Gastroesophageal sphincter (tissue), 4 donors: ENCODE results near the gene GSG1L. TPM values are rescaled to one million over a fixed set of nuclear protein-coding genes. Genes with fewer than 3 reads are reported as not detected.

ENCODE experiments used
- ATAC-seq: fragments of 150-250 bp; one replicate; pipeline ENCODE4 v1.9.1; 2016; ENCODE audit warnings: mild to moderate bottlenecking, moderate library complexity
- H3K27ac ChIP-seq, 4 donors: fragments of 200-600 bp; sonication (generic) in 3 of 4; 1 replicate in 3 of 4; 2 replicates in 1 of 4; pipeline ENCODE4 v1.5.1; 2016 to 2019
- H3K27me3 ChIP-seq: fragments of 200-600 bp; sonication (generic); one replicate; pipeline ENCODE4 v1.5.1; 2019
- H3K36me3 ChIP-seq, 2 donors: fragments of 200-600 bp; sonication (generic); one replicate each; pipeline ENCODE4 v1.5.1; 2019; ENCODE audit warnings: control low read depth in 1 of 2
- H3K4me1 ChIP-seq, 3 donors: fragments of 200-600 bp; sonication (generic); 1 replicate in 2 of 3; 2 replicates in 1 of 3; pipeline ENCODE4 v1.5.1; 2016 to 2019; ENCODE audit warnings: control low read depth in 2 of 3
- H3K4me3 ChIP-seq, 2 donors: fragments of 200-600 bp; sonication (generic); one replicate each; pipeline ENCODE4 v1.5.1; 2019; ENCODE audit warnings: mild to moderate bottlenecking in 1 of 2, moderate library complexity in 1 of 2
- H3K9me3 ChIP-seq, 3 donors: fragments of 200-600 bp; sonication (generic); one replicate each; pipeline ENCODE4 v1.5.1; 2017 to 2019; ENCODE audit warnings: control low read depth in 2 of 3
- CTCF ChIP-seq, 4 experiments: fragments of 200-600 bp in 2 of 4; fragments of 450-650 bp in 2 of 4; sonication (generic) in 1 of 4; IDR thresholded peaks; one replicate each; pipeline ENCODE4 v1.5.1; 2017 to 2019; ENCODE audit warnings: antibody characterized with exemption in 4 of 4, mild to moderate bottlenecking in 2 of 4, moderate library complexity in 2 of 4
- EP300 ChIP-seq: sonication (generic); formaldehyde crosslinking; IDR thresholded peaks from one replicate; pipeline ENCODE4 v1.6.1; 2017; ENCODE audit warnings: antibody characterized with exemption, mild to moderate bottlenecking
- POLR2A ChIP-seq, 2 donors: fragments of 450-650 bp; IDR thresholded peaks; one replicate each; pipeline ENCODE4 v1.6.1; 2017; ENCODE audit warnings: antibody characterized with exemption in 2 of 2, mild to moderate bottlenecking in 2 of 2, moderate library complexity in 1 of 2
- POLR2AphosphoS5 ChIP-seq: sonication (generic); formaldehyde crosslinking; IDR thresholded peaks from one replicate; pipeline ENCODE4 v1.6.1; 2017; ENCODE audit warnings: antibody characterized with exemption
- WGBS, 2 donors: methylation state at CpG; one replicate each; pipeline ENCODE4 v1.1.5; 2018; ENCODE audit warnings: low coverage in 1 of 2; 5-methylcytosine and 5-hydroxymethylcytosine counted together
- total RNA-seq, 4 donors: library from RNA; depleted of rRNA; stranded (reverse); fragments of >200 nt; gene quantifications; one replicate each; pipeline ENCODE4 v1.1.0, GENCODE V29; 2016

Gene GSG1L
- total RNA-seq, 4 donors from 2014 or later = 1.0 TPM; not detected in 3

GRCh38 chr16:27790546-27791403 lies 272.7 kb downstream of the GSG1L start:
- 60 to 80% methylated on average over 2 of the region's 12 CpGs for WGBS, 2 donors
- no peak for ATAC-seq
- H3K27ac ChIP-seq = no peak overlapping the region

GRCh38 chr16:27789595-27790241 lies 273.8 kb downstream of the GSG1L start:
- H3K9me3 ChIP-seq = no peaks in the 10 kb centered on the region
- ATAC-seq = no peak
- H3K4me1 ChIP-seq = no peaks in the 10 kb centered on the region
- WGBS, 2 donors = 60 to 71% methylated on average over 2 of the region's 2 CpGs
- TF ChIP-seq POLR2AphosphoS5 (no peak), CTCF (IDR thresholded peaks at IDR 0.05) (no peak), EP300 (no peak), POLR2A (IDR thresholded peaks at IDR 0.05) (no peak)
- no peak overlapping the region for H3K27ac ChIP-seq
- peaks cover 22% of the 10 kb centered on the region for H3K27me3 ChIP-seq
- H3K36me3 ChIP-seq = no peaks in the 10 kb centered on the region
- no peak overlapping the region for H3K4me3 ChIP-seq

More at GRCh38 chr16:27790546-27791403, 272.7 kb downstream of the GSG1L start:
- H3K4me3 ChIP-seq = no peak overlapping the region
- peaks cover 14% of the 10 kb centered on the region for H3K27me3 ChIP-seq
- H3K4me1 ChIP-seq = no peaks in the 10 kb centered on the region
- TF ChIP-seq EP300 = no peak
- TF ChIP-seq POLR2AphosphoS5 = no peak
- TF ChIP-seq CTCF (IDR thresholded peaks at IDR 0.05) = no peak
- no peak for TF ChIP-seq POLR2A (IDR thresholded peaks at IDR 0.05)
- H3K36me3 ChIP-seq = no peaks in the 10 kb centered on the region
- no peaks in the 10 kb centered on the region for H3K9me3 ChIP-seq

- WGBS, 2 donors = 91 to 100% methylated on average over 1 of the region's 1 CpG
- H3K9me3 ChIP-seq = no peaks in the 10 kb centered on the region
- H3K36me3 ChIP-seq = no peaks in the 10 kb centered on the region
Observed at GRCh38 chr16:27789150-27789549, 274.4 kb downstream of the GSG1L start.

GRCh38 chr16:27787665-27788064 lies 275.8 kb downstream of the GSG1L start:
- Histone ChIP-seq H3K4me3 (no peak overlapping the region), H3K4me1 (no peaks in the 10 kb centered on the region), H3K9me3 (no peaks in the 10 kb centered on the region), H3K36me3 (no peaks in the 10 kb centered on the region), H3K27ac (no peak overlapping the region), H3K27me3 (peaks cover 42% of the 10 kb centered on the region)
- WGBS, 2 donors = 100% methylated on average over 3 of the region's 6 CpGs
- no peak for ATAC-seq
- TF ChIP-seq POLR2A (IDR thresholded peaks at IDR 0.05) (no peak), EP300 (no peak), CTCF (IDR thresholded peaks at IDR 0.05) (no peak), POLR2AphosphoS5 (no peak)

More at GRCh38 chr16:27789150-27789549, 274.4 kb downstream of the GSG1L start:
- ATAC-seq = no peak
- Histone ChIP-seq H3K4me3 (no peak overlapping the region), H3K4me1 (no peaks in the 10 kb centered on the region), H3K27me3 (peaks cover 28% of the 10 kb centered on the region), H3K27ac (no peak overlapping the region)
- no peak for TF ChIP-seq CTCF (IDR thresholded peaks at IDR 0.05)
- no peak for TF ChIP-seq EP300
- no peak for TF ChIP-seq POLR2A (IDR thresholded peaks at IDR 0.05)
- no peak for TF ChIP-seq POLR2AphosphoS5
